Measurements from ENCODE around the gene DLGAP4.

Gene DLGAP4

DNA sequence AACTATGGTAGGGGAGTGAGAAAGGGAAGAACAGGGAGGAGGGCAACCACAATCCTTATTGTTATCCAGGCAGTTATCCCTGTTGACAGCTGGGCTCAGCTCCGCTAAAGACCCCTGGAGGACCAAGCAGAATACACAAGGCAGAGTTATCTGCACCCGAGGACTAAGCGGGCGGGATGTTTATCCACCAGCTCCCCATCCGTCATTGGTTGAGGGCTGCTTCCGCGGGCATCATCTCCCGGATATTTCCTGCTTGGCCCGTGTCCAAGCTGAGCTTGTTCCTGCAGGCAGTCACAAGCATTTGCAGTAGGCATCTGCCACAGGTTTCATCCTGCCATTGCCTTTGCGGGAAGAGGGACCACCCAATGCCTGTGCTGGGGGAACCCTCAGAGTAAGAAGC is 102.1 kb downstream of the DLGAP4 start:
- DNase-seq (ENCODE audit: low read depth): peak; percentile 40

DNA sequence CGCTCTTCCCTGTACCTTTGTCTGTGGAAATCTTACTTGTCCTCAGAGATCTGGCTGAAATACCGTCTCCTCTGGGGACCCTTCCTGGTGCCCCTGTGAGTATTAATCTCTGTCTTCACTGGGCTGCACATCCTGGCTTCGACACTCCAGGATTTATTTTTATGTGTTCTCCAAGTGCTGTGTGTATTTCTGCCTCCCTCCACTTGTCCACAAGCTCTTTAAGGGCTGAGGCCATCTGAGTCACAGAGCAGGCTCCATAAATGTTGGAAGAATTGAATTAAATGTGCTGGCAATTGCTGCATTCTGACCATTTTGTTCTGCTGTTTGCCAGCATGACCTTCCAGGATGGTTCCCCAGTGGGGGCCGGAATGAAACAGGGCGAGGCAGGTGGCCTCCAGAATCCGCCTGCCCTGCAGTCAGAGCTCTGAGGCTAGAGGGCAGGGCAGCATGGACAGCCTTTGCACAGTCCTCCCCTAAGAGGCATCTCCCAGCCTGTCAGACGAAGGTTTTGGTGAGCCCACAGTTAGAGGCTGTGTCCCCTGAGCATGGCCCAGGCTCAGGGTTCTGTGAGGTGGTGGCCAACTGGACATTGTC is 105.8 kb downstream of the DLGAP4 start:
- no peak for DNase-seq (ENCODE audit: low read depth)

DNA sequence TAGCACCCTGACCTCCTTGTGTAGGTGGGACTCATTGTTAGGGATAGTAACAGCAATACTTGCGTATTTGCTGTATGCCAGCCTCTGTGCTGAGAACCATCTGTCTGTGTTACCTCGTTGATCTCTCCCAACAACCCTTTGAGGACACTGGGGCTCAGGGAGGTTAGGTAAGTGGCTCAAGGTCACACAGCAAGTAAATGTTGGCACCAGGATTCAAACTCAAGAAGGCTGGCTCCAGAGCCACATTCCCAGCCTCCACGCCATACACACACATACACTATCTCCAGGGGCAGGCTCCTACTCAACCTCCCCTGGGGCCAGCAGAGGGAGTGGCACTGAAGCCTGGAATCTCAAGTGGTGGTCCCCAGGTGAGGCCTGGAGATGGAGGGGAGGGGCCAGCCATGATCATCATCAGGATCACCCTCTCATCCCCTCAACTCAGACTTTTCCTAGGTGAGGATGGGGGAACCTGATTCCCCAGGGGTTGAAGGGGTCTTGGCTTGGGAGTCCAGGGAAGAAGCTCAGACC is 109.4 kb downstream of the DLGAP4 start:
- no peak for DNase-seq (ENCODE audit: low read depth)

DNA sequence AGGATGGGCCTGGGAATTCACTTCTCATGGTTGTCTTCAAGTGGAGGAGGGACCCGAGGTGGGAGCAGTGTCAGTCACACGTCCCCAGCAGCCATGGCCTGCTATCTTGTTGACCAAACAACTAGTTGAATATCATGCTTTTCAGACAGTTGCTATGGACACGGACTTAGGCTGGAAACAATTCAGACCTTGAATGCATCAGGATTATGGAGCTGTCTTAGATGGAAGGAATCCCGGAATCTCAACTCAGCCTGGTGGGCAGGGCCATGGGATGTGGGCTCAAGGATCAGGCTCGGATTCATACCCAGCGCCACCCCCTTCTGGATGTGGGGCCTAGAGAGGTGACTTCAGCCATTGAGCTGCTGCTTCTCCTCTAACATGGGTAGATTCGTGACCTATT is 112.6 kb downstream of the DLGAP4 start:
- DNase-seq (ENCODE audit: low read depth): no peak

DNA sequence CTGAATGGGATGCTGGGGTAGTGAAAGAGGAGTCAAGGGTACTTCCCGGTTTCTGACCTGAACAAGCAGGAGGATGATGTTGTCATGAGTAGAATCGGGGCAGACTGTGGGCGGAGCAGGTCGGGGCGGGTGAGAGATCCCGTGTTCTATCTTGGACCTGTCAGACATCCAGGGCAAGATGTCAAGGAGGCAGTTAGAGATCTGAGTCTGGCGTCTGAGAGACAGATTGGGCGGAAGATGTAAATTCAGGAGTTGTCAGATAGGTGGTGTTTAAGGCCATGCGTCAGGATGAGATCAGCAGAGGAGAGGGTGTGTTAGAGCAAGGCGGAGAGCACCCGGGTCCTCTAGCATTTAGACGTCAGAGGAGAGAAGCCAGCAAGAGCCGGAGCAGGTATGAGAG is 115.5 kb downstream of the DLGAP4 start:
- DNase-seq (ENCODE audit: low read depth): peak; percentile 16

DNA sequence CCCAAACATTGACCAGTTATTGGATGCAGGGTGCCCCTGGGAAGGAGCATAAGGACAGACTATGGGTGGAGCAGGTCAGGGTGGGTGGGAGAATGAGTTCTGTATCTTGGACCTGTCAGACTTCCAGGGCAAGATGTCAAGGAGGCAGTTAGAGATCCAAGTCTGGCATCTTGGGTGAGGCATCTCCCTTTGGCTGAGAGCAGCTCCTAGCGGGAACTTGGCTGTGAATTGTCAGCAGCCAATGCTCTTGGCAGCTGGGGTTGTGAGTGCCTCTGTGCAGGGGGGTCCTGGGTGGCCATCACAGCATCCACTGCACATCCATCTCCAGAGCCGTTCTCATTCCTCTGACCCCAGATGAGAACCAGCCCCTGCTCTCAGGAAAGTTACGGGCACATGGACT is 118.2 kb downstream of the DLGAP4 start:
- no peak for DNase-seq (ENCODE audit: low read depth)

DNA sequence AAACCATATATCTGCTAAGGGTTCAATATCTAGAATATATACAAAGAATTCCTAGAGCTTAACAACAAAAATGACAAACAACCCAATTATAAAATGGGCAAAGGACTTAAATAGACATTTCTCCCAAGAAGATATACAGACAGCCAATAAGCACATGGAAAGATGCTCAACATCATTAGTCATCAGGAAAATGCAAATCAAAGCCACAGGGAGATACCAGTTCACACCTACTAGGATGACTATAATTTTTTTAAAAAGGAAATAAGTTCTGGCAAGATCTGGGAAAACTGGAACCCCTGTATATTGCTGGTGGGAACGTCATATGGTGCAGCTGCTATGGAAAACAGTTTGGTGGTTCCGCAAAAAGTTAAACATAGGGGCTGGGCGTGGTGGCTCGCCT is 119.0 kb downstream of the DLGAP4 start:
- DNase-seq (ENCODE audit: low read depth): no peak

DNA sequence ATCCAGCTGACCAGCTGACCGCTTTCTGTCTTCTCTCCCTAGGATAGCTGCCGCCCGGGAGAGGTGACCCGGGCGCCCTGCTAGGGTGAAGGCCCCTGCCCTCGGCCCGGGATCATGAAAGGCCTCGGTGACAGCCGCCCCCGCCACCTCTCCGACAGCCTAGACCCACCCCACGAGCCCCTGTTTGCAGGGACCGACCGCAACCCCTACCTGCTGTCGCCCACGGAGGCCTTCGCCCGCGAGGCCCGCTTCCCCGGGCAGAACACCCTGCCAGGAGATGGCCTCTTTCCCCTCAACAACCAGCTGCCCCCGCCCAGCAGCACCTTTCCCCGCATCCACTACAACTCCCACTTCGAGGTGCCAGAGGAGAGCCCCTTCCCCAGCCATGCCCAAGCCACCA is 125.5 kb downstream of the DLGAP4 start:
- no peak for DNase-seq (ENCODE audit: low read depth)

DNA sequence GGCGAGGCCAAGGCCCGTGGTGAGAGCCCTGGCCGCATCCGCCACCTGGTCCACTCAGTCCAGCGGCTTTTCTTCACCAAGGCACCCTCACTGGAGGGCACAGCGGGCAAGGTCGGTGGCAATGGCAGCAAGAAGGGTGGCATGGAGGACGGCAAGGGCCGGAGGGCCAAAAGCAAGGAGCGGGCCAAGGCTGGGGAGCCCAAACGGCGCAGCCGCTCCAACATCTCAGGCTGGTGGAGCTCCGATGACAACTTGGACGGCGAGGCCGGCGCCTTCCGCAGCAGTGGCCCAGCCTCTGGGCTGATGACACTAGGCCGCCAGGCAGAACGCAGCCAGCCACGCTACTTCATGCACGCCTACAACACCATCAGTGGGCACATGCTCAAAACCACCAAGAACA is 126.0 kb downstream of the DLGAP4 start:
- no peak for DNase-seq (ENCODE audit: low read depth)

DNA sequence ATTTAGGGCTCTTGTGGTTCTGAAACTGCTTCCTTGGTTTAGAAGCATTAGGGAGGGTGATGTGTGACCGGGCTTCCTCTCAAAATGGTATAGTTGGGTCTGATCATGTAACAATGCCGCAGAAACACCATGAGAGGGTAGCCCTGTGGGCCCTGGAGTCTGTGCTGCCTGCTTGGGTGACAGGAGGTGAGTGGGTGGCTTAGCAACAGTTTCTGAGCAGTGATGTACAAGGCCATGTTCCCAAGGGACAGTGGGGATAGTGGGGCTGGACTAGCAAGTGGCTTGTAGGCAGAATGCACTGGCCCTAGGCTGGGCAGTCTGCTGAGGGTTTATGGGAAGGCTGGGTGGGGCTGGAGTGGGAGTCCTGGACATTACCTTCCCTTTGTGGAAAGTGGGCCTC is 128.2 kb downstream of the DLGAP4 start:
- DNase-seq (ENCODE audit: low read depth): no peak

DNA sequence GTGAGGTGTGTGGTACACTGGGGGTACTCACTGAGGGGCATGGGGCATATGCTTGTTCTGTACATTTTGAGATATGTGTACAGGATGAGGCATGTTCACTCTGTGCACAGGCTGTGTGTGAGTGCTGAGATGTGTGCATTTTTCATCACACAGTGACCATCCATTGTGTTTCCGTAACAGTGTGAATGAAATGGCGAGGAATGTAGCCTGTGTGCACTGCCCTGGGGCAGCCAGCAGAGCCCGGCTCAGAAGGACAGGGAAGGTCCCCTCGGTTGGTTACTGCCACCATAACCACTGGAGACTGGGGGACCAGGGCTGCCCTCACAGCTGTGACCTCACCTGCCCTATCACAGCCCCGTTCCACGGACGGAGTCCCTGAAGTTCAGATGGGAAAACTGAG is 129.0 kb downstream of the DLGAP4 start:
- DNase-seq (ENCODE audit: low read depth): no peak

DNA sequence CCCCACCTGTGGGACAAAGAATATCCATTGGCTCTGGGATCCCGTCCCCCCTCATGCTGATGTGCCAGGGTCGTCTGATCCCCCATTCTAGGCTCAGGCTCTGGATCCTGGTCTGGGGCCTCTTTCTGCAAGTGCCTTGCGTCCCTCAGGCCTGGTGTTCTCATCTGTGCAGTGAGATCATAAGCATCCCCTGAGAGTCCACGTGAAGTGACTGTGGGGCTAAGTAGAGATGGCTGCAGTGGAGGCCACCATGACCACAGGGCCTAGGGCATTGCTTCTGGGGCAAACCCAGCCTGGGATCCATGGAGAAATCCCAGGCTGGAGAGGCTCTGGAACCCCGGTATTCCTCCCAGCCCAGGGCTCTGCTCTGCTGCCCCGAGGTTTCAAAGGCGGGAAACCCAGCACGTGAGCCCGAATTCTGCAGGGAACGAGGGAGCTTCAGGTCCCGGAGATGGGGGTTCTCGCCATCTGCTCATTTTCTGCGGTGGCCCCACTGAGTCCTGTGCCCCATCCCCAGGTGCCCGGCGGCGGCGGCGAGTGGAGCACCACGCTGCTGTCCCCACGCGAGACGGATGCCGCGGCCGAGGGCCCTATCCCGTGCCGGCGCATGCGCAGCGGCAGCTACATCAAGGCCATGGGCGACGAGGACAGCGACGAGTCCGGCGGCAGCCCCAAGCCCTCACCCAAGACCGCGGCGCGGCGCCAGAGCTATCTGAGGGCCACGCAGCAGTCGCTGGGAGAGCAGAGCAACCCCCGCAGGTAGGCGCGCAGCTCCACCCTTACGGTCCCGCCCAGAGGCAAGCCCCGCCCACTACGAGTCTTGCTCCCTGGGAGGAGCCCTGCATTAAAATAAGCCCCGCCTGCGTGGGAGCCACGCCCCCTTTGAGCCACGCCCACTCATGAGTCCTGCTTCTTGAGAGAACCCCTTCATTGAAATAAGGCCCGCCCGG is 129.7 kb downstream of the DLGAP4 start:
- DNase-seq (ENCODE audit: low read depth): peak; percentile 33

DNA sequence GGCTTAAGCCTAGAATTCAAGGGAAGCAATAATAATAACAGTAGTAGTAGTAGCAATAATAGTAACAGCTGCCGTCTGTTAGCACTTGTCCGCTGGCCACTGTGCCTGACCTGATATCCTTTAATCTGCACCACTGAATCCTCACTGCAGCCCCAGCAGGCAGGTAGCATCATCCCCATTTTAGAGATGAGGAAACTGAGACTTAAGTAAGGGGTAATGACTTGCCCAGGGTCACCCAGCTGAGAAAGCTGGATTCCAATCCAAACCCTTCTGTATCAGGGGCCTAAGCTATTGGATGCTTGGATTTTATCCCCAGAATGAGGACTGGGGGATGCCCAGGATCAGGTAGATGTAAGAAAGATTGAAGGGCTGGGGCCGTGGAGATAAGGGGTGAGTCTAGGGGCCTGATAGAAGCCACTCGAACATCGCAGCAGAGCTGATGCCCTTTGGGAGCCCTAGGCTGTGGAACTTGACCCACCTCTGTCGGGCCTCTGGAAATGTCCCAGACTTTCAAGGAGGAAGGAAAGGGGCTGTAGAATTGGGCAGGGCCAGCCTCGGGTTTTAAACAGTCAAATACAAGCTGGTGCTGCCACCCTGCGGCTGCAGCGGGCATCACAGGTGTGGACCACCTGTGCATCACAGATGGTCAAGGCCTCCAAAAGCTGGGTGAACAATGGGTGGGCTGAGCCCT is 133.0 kb downstream of the DLGAP4 start:
- peak; percentile 30 for DNase-seq (ENCODE audit: low read depth)

DNA sequence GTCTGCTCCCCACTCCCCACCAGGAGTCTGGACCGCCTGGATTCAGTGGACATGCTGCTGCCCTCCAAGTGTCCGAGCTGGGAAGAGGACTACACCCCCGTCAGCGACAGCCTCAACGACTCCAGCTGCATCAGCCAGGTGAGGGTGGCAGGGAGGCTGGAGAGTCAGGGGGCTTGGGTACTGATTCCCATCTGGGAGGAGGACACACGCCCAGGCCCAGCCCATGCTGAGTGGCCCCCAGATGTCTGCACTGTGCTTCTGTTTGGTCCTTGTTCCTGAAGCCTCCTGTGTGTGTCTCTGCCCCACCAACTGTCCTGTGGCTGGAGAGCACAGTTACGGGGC is 133.6 kb downstream of the DLGAP4 start:
- no peak for DNase-seq (ENCODE audit: low read depth)

DNA sequence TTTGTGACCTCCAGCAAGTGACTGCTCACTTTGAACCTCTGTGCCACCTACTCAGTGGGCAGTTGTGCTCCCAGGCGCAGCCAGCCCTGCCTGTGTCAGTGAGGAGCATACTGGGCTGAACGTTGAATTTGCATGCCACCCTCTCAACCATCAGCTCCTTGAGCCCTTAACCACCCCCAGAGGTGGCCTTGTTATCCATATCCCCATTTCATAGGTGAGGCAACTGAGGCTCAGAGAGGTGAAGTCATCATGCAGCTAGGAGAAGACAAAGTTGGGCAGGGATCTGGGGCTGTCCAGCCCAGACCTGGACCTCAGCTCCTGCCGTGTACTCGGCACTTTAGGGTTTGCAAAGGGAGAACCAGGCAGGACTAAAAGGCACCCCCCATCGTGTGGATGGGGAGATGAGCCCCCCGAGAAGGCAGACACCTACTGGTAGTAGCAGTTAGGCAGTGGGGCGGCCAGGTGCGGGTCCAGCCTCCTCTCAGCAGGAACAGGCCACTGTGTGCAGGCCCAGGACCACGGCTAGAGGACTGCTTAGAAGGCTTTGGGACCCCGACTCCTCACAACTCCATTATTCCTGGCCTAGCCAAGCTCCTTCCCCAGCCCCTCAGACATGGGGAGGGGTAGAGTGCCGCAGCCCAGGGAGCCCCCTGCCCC is 134.4 kb downstream of the DLGAP4 start:
- DNase-seq (ENCODE audit: low read depth): no peak

DNA sequence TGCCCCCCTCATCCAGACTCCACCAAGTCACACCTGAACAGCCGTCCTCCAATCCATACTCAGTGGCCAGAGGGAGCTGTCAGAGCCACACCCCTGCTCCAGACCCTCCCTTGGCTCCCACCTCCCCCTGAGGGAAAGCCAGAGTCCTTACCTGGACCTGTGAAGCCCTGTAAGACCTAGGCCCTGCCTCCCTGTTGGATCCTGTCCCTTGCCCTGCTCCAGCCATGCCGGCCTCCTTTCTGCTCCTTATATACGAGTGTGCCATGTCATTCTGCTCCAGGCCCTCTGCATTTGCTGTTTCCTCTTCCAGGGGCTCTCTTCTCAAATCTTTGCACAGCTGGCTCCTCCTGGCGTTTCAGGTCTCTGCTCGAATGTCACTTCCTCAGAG is 134.9 kb downstream of the DLGAP4 start:
- DNase-seq (ENCODE audit: low read depth): no peak

DNA sequence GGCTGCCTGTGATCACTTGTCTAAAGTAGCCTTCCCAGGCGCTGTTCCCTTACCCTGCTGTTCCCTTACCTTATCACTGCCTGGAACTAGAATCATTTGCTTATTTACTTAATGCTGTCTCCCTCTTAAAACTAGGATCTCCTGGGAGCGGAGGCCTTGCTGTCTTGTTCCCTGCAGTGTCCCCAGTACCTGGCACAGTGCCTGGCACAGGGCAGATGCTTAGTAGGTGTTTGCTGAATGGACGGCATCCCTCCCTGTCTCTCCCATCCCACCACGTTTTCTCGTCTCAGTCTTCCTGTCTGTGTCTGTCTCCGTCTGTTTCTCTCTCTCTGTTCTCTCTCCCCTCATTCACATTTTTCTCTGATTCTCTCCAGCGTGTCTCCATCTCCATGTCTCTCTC is 135.3 kb downstream of the DLGAP4 start:
- no peak for DNase-seq (ENCODE audit: low read depth)

DNA sequence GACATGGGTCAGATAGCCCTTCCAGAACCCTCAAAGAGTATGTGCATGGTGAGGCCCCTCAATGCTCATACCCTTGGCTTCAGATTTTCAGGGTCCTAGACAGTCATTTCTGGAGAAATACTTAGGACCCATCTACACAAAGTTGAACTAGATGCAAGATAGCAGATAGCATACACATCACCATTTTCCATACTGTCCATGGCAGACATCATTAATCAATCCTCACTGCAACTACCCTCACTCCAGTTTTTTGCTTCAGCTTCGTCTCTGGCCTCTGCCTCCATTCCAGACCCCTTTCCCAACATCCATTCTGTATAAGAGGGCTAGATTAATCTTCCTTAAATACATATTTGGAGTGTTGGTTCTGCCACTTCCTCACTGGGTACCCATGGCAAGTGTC is 139.7 kb downstream of the DLGAP4 start:
- DNase-seq (ENCODE audit: low read depth): no peak

DNA sequence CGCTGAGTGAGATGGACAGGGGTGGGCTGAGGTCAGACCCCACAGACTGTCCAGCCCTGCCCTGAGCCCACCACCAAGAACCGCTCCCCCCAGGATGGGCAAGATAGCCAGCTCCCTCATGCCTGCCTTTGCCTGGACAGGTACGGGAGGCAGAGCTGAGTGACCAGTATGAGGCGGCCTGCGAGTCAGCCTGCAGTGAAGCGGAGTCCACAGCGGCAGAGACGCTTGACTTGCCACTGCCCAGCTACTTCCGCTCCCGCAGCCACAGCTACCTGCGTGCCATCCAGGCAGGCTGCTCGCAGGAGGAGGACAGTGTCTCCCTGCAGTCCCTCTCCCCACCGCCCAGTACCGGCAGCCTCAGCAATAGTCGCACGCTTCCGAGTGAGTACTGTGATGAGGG is 140.4 kb downstream of the DLGAP4 start:
- no peak for DNase-seq (ENCODE audit: low read depth)

DNA sequence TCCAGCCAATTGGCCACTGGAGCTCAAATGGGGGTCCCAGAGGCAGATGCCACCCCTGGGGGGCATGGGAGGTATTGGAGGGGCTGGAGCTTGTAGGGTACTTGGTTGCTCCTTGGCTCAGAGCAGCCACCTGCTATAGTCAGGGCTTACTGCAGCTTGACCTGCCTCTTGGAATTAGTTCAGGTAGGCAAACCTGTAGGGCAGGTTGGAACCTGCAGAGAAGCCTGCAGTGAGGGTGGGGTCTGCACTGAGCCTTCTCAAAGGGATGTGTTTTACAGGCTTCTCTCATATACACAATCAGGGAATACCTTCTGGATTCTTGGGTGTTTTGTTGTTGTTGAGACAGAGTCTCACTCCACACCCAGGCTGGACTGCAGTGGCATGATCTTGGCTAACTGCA is 141.0 kb downstream of the DLGAP4 start:
- no peak for DNase-seq (ENCODE audit: low read depth)

DNA sequence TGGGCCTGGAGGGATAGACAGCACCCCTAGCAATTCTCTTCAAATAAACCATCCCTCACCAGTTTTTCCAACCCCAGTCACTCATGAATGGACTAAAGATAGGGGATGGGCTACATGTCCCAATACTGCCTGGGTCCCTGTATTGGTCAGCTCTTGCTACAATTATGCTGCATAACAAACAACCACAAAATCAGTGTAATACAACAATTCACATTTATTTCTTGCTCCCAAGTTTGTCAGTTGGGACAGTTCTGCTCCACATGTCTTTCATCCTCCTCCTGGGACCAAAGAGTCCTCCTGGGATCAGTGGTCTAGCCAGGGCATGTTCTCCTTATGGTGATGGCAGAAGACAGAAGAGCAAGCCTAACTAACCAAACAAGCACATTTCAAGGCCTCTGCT is 143.5 kb downstream of the DLGAP4 start:
- no peak for DNase-seq (ENCODE audit: low read depth)

DNA sequence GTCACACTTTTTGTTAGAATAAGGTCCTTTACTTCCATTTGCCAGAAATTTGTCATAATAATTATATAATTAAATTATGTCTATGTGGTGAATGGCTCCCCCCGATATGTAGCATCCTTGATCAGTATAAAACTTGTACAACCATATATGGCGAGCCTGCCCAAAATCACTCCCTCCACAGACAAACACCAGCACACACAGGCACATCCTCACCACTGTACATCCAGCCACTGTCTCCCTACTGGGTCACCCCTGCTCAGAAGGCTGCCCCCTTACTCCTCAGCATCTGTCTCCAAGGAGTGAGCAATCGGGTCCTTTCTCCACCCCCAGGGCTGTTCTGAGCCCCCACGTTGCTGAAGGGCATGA is 148.2 kb downstream of the DLGAP4 start:
- no peak for DNase-seq (ENCODE audit: low read depth)
